Activated CD4-positive, alpha-beta T cell treated with anti-CD3 and anti-CD28 coated beads for 36 hours (primary cell): ENCODE data around the gene CHMP1A. TPM values are rescaled to one million over a fixed set of nuclear protein-coding genes. Genes with fewer than 3 reads are reported as not detected.
A peak's percentile ranks its signal among the peaks of the same experiment; 100 is the strongest.

ENCODE experiments used
- ATAC-seq: fragments of 200-7000 bp; cut with Tn5 transposase; one replicate; pipeline ENCODE4 v1.10.0; 2021; ENCODE audit warnings: mild to moderate bottlenecking, moderate library complexity
- CTCF ChIA-PET: fragments of 350-600 bp; sonication (Branson Sonifier 250); formaldehyde crosslinking; loops from one replicate; lab custom pipeline; 2021; ENCODE audit warnings: antibody characterized with exemption; lab: Charles Lee
- POLR2A ChIA-PET: fragments of 350-600 bp; sonication (Branson Sonifier 250); formaldehyde crosslinking; loops from one replicate; lab custom pipeline; 2021; ENCODE audit warnings: antibody characterized with exemption, inconsistent platforms; lab: Charles Lee
- DNase-seq: peaks from one replicate; pipeline ENCODE4 v3.0.0-alpha.2; 2020
- H3K27ac Mint-ChIP-seq: one replicate; pipeline ENCODE4 v1.8.0; 2021; ENCODE audit warnings: mixed read lengths
- H3K27me3 Mint-ChIP-seq: one replicate; pipeline ENCODE4 v1.8.0; 2021; ENCODE audit warnings: mixed read lengths
- H3K36me3 Mint-ChIP-seq: one replicate; pipeline ENCODE4 v1.8.0; 2021; ENCODE audit warnings: low read depth, mixed read lengths
- H3K4me1 Mint-ChIP-seq: one replicate; pipeline ENCODE4 v1.8.0; 2021; ENCODE audit warnings: mixed read lengths
- H3K4me3 Mint-ChIP-seq: one replicate; pipeline ENCODE4 v1.8.0; 2021; ENCODE audit warnings: mild to moderate bottlenecking, moderate library complexity, mixed read lengths
- H3K9me3 Mint-ChIP-seq: one replicate; pipeline ENCODE4 v1.8.0; 2021; ENCODE audit warnings: low read depth, mixed read lengths
- intact Hi-C, 2 experiments: fragments of 100-400 bp; cut with DNase I in 1 of 2; cut with micrococcal nuclease in 1 of 2; formaldehyde crosslinking; loops; one replicate each; pipeline versions ENCODE4 v1.14.2 to v1.15.1; 2022 to 2024; cut with DNase I, micrococcal nuclease
- total RNA-seq, 2 experiments: library from RNA; stranded (reverse); gene quantifications; one replicate each; pipeline ENCODE4 v1.2.3, GENCODE V29; 2021

Gene CHMP1A
- total RNA-seq, 2 experiments from 2014 or later = 37.9 to 67.3 TPM

DNA sequence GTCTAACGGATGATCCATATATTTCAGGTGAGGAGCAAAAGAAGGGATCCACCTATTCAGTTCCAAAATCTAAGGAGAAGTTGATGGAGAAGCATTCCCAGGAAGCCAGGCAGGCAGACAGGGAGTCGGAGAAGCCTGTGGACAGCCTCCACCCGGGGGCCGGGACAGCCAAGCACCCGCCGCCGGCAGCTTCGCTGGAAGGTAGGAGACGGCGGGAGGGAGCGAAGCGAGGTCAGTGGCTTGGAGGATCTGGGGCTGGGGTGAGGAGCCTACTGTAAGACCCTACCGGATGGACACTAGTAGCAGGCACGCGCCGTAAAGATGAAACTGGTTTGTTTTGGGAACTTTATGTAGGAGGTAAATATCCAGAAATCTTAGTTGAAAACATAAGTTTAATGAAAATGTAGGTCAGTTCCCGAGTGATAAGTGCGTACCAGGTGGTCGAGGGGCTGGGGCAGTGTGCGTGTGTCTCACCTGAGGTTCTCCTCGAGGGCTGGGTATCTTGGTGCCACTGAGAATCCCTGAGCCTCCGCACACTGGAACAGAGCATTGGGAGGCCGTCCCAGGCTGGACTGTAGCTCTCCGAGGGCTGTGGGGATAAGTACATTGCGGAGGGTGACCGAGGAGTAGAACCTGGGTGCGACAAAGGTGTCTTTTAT lies 842 bp upstream of the CHMP1A start:
- peak overlapping the region; percentile 90 for H3K4me3 Mint-ChIP-seq
- H3K36me3 Mint-ChIP-seq = peaks cover 25% of the 10 kb centered on the region
- CTCF ChIA-PET = interaction anchor here (0.7 to 1.5 kb wide), 3 partner anchors 10 to 362 kb away, joined by 3 to 5 read pairs (median 4); no protein-coding TSS in a partner anchor
- DNase-seq = peak; percentile 44
- POLR2A ChIA-PET = interaction anchor here (0.9 kb wide), 1 partner anchor 215 kb away, joined by 3 read pairs; the partner anchor contains the start of gene TCF25
- ATAC-seq = no peak
- intact Hi-C loops = loop anchor here in 1 of 2 experiments (5.0 kb wide), 1 partner anchor 44 kb away; the partner anchor contains the start of gene SPATA2L
- no peaks in the 10 kb centered on the region for H3K9me3 Mint-ChIP-seq
- peak overlapping the region; percentile 83 for H3K27ac Mint-ChIP-seq
- H3K4me1 Mint-ChIP-seq = peaks cover 28% of the 10 kb centered on the region
- no peaks in the 10 kb centered on the region for H3K27me3 Mint-ChIP-seq

DNA sequence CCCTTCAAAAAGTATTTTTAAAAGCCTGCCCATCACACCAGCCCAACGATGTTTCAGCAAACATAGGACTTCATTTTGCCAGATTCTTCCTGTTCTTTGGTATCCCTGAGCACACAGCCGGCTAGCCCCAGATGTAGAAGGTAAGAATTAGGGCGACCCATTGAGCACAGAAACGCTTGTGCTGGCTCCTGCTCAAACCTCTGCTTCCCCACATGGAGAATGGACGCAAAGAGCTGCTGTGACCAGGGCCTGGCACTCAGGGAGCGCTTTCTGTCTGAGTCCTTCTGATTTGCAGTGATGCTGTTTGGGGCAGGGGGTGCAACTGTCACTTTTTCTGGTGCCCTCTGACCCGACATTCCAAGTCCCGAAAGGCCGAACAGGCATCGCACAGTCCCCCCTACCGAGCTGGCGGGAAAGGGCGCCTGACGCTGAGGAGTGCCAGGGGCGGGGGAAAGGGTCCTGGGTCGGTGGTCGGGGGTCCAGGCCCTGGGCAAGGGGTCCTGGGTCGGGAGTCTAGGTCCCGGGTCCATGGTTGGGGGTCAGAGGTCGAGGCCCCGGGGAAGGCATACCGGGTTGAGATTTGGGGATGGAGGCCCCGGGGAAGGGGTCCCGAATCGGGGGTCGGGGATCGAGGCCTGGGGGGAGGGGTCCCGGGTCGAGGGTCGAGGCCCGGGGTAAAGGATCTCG lies 930 bp downstream of the CHMP1A start:
- DNase-seq (no peak), ATAC-seq (no peak)
- Mint-ChIP-seq H3K27ac (peak overlapping the region; percentile 72), H3K4me1 (peaks cover 28% of the 10 kb centered on the region), H3K36me3 (peaks cover 21% of the 10 kb centered on the region), H3K9me3 (no peaks in the 10 kb centered on the region), H3K4me3 (peak overlapping the region; percentile 90), H3K27me3 (no peaks in the 10 kb centered on the region)
- POLR2A ChIA-PET = interaction anchor here (0.7 kb wide), 1 partner anchor 168 kb away, joined by 4 read pairs; no protein-coding TSS in a partner anchor
- CTCF ChIA-PET = interaction anchor here (0.5 to 0.6 kb wide), 3 partner anchors 15 to 265 kb away, joined by 3 read pairs; no protein-coding TSS in a partner anchor
- intact Hi-C loops = loop anchor here (1.0 to 5.0 kb wide), 13 partner anchors 30 to 854 kb away; partner anchors contain the start of genes SPATA2L (in 2 of the 2), APRT (in 1 of the 2), CDK10 (in 1 of the 2) and CDT1 (in 1 of the 2)

DNA sequence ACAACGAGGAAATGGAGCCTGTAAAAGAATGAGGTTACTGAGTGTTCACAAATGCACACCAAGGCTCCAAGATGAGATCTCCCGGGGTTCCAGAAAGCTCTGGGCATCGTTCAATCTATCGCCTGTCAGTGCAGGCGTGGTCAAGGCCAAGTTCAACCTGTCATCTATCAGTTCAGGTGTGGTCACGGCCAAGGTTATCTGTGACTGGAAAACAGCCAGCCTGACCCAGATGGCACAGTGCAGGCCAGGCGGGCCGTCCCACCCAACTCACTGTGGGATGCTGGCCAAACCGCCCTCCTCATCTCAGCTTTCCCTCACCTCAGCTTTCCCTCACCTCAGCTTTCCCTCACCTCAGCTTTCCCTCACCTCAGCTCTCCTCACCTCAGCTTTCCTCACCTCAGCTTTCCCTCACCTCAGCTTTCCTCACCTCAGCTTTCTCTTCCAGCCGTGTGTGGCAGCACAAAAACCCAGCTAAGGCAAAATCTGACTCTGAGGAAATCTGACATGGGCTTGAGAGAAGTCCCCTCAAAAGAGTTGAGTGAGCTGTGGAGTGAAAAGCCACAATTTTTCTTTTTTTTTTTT lies 2.4 kb downstream of the CHMP1A start:
- Mint-ChIP-seq H3K9me3 (no peaks in the 10 kb centered on the region), H3K4me3 (peak overlapping the region; percentile 90), H3K27me3 (no peaks in the 10 kb centered on the region), H3K27ac (no peak overlapping the region), H3K4me1 (peaks cover 26% of the 10 kb centered on the region), H3K36me3 (peaks cover 15% of the 10 kb centered on the region)
- intact Hi-C loops = loop anchor here in 1 of 2 experiments (5.0 kb wide), 1 partner anchor 47 kb away; the partner anchor contains the start of gene SPATA2L
- DNase-seq = peak; percentile 4
- no peak for ATAC-seq
- CTCF ChIA-PET = interaction anchor here (0.6 to 1.3 kb wide), 2 partner anchors 40 to 342 kb away, joined by 3 read pairs; no protein-coding TSS in a partner anchor
- POLR2A ChIA-PET = interaction anchor here (0.6 kb wide), 1 partner anchor 170 kb away, joined by 3 read pairs; no protein-coding TSS in a partner anchor

DNA sequence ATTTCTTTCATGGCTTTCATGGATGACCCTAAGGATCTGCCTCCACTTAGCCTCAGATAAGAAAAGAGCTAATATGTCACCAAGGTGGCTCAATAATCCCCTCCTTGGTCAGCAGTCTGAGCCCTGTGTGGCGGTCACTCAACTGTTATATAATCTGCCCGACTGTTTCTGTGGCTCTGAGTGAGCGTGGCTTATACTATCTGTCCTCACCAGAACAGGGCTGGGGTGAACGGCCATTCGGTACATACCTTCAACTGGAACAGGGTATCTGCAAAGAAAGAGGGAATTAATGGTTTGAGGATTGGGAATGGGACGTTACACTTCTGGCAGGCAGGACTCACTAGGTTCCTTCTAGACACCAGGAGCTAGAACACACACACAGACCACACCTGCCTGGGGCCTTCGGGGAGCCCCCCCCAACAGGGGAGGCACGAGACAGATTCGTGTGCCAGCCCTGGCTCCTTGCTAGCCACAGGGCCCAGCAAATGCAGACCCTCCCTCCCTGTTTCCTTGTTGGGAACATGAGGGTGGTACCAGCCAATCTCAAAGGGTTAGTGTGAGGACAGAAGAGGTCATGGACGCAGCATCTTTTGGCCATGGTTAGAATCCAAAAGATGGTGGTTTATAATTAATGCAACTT lies 3.7 kb downstream of the CHMP1A start:
- intact Hi-C loops = no loop called here
- POLR2A ChIA-PET = interaction anchor here (0.6 kb wide), 2 partner anchors 52 to 174 kb away, joined by 3 to 6 read pairs; no protein-coding TSS in a partner anchor
- DNase-seq (no peak), ATAC-seq (no peak)
- no peak overlapping the region for H3K4me3 Mint-ChIP-seq
- CTCF ChIA-PET = interaction anchor here (0.5 to 1.3 kb wide), 4 partner anchors 12 to 967 kb away, joined by 3 to 4 read pairs (median 3); no protein-coding TSS in a partner anchor
- no peaks in the 10 kb centered on the region for H3K27me3 Mint-ChIP-seq
- no peak overlapping the region for H3K27ac Mint-ChIP-seq
- no peaks in the 10 kb centered on the region for H3K9me3 Mint-ChIP-seq
- peaks cover 24% of the 10 kb centered on the region for H3K4me1 Mint-ChIP-seq
- peaks cover 20% of the 10 kb centered on the region for H3K36me3 Mint-ChIP-seq

DNA sequence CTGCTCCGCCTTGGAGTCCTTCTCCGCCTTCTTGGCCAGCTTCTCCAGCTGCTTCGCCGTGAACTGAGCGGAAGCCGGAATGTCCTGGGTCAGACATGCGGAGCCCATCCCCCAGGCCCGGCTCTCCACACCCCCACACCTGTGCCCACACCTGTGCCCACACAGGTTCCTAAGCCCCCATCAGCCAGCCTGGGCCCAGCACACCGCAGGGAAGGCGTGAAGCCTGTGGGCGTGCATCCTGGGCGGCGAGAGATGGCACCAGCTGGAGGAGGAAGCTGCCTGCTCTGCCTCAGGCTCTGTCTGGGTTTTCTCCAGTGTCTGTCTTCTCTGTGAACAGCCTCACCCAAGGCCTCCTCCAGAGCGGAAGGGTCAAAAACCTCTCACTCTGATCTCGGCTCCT lies 5.9 kb downstream of the CHMP1A start:
- H3K27me3 Mint-ChIP-seq = no peaks in the 10 kb centered on the region
- H3K36me3 Mint-ChIP-seq = peaks cover 27% of the 10 kb centered on the region
- H3K27ac Mint-ChIP-seq = no peak overlapping the region
- ATAC-seq (no peak), DNase-seq (no peak)
- intact Hi-C loops = no loop called here
- no peak overlapping the region for H3K4me3 Mint-ChIP-seq
- peaks cover 18% of the 10 kb centered on the region for H3K4me1 Mint-ChIP-seq
- CTCF ChIA-PET = no interaction called here
- POLR2A ChIA-PET = interaction anchor here (0.5 to 0.6 kb wide), 2 partner anchors 58 to 349 kb away, joined by 3 read pairs; no protein-coding TSS in a partner anchor
- H3K9me3 Mint-ChIP-seq = no peaks in the 10 kb centered on the region

DNA sequence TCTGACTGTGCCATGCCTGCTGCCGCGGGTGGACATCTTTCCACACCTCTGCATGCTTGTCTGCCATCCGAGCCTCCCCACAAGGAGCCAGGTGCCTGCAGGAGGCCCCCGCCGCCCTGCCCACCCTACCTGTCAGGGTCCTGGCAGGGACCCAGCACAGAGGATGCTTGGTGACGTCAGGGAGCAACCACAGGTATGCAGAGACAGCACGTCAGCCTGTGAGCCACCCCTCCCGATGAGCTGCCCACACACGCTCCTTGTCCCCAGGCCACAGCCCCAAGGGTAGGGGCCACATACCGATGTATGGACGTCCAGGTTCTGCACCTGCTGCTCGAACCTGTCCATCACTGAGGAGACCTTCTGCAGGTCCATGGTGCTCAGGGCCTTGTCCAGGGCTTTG lies 10.6 kb downstream of the CHMP1A start:
- peaks cover 31% of the 10 kb centered on the region for H3K36me3 Mint-ChIP-seq
- CTCF ChIA-PET = no interaction called here
- ATAC-seq (no peak), DNase-seq (no peak)
- H3K9me3 Mint-ChIP-seq = no peaks in the 10 kb centered on the region
- H3K27me3 Mint-ChIP-seq = no peaks in the 10 kb centered on the region
- H3K4me3 Mint-ChIP-seq = no peak overlapping the region
- POLR2A ChIA-PET = no interaction called here
- no peaks in the 10 kb centered on the region for H3K4me1 Mint-ChIP-seq
- intact Hi-C loops = no loop called here
- no peak overlapping the region for H3K27ac Mint-ChIP-seq

DNA sequence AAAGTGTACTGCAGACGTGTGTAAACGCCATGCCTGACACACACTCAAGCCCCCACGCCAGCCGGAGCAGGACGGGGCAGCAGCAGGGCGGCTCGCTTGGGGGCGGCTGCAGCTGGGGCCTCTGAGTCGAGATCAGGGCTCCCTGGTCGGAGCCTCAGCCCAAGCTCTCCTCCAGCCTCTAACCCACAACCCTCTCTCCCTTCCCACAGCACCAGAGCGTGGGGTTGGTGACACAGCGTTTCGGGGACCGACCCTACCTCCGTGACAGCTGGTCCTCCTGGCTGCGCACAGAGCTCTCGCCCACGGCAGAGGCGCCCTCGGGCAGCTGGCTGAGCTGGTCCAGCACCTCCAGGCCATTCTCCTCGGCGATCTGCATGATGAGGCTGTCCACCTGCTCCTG lies 11.2 kb downstream of the CHMP1A start:
- DNase-seq (no peak), ATAC-seq (no peak)
- Mint-ChIP-seq H3K4me3 (no peak overlapping the region), H3K36me3 (peaks cover 31% of the 10 kb centered on the region), H3K27ac (no peak overlapping the region), H3K27me3 (no peaks in the 10 kb centered on the region), H3K4me1 (peaks cover 3% of the 10 kb centered on the region), H3K9me3 (no peaks in the 10 kb centered on the region)
- intact Hi-C loops = no loop called here
- ChIA-PET POLR2A (no interaction called here), CTCF (no interaction called here)

DNA sequence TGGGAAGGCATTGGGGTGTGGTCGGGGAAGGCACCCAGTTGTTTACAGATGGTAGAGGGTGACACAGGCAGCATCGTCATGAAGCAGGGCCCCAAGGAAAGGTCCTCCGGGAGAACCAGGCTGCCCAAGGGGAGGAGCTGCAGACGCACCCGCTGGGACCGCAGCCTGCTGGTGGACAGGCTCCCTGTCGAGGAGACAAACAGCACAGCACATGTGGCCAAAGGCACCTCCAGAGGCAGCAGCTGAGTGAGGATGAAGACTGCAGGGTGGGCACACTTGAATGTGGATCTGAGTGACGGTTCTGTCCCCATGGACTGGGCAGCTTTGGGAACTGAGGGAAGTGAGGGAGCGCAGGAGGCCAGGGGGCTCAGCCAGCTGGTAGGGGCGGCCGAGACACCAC lies 12.4 kb downstream of the CHMP1A start:
- H3K4me1 Mint-ChIP-seq = peaks cover 11% of the 10 kb centered on the region
- ChIA-PET CTCF (interaction anchor here (0.5 kb wide), 1 partner anchor 20 kb away, joined by 3 read pairs; no protein-coding TSS in a partner anchor), POLR2A (no interaction called here)
- intact Hi-C loops = no loop called here
- peaks cover 26% of the 10 kb centered on the region for H3K36me3 Mint-ChIP-seq
- H3K27ac Mint-ChIP-seq = no peak overlapping the region
- H3K9me3 Mint-ChIP-seq = no peaks in the 10 kb centered on the region
- no peak overlapping the region for H3K4me3 Mint-ChIP-seq
- H3K27me3 Mint-ChIP-seq = no peaks in the 10 kb centered on the region
- DNase-seq (no peak), ATAC-seq (no peak)

DNA sequence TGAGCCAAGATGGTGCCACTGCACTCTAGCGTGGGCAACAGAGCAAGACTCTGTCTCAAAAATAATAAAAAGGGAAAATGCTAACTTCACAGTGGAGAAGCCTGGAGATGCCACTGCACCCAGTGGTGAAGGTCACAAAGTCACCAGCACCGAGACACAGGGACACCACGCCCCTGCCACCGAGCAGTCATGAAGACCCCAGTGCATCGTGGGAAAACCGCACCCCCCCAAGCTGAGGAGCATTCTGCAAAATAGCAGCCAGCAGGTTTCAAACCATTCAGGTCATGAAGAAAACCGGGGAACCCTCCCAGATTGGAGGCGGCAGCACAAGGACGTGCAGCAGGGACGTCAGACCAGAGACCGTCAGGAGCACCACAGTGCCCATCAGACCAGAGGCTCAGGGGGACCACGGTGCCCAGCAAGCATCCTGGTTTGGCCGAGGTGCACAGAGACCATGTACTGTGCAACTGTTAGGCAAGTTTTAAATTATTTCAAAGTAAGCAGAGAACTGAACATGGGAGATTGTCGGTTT lies 13.7 kb downstream of the CHMP1A start:
- ChIA-PET POLR2A (no interaction called here), CTCF (no interaction called here)
- intact Hi-C loops = no loop called here
- H3K9me3 Mint-ChIP-seq = no peaks in the 10 kb centered on the region
- no peak overlapping the region for H3K27ac Mint-ChIP-seq
- DNase-seq = no peak
- ATAC-seq = no peak
- H3K4me1 Mint-ChIP-seq = peaks cover 11% of the 10 kb centered on the region
- H3K27me3 Mint-ChIP-seq = no peaks in the 10 kb centered on the region
- peaks cover 21% of the 10 kb centered on the region for H3K36me3 Mint-ChIP-seq
- no peak overlapping the region for H3K4me3 Mint-ChIP-seq

DNA sequence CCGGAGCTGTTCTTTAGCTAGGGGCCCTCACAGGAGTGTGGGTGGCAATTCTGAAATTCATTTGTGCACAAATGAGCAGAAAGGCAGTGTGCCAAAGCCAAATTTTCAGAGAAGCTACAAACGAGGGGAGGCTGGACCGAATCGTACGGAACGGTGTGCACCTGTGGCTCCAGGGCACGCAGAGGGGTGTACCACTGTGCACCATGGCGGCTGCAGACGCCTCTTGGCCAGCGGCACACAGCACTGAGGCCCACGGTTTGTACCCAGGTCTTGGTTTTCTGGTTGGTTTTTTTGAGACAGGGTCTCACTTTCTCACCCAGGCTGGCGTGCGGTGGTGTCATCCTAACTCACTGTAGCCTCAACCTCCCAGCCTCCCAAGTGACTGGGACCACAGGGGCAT lies 14.9 kb downstream of the CHMP1A start:
- POLR2A ChIA-PET = no interaction called here
- intact Hi-C loops = no loop called here
- no peaks in the 10 kb centered on the region for H3K9me3 Mint-ChIP-seq

More for the DNA sequence above, 14.9 kb downstream of the CHMP1A start:
- Mint-ChIP-seq H3K27ac (no peak overlapping the region), H3K27me3 (no peaks in the 10 kb centered on the region), H3K36me3 (peaks cover 16% of the 10 kb centered on the region), H3K4me1 (peaks cover 11% of the 10 kb centered on the region), H3K4me3 (no peak overlapping the region)
- no peak for DNase-seq
- no peak for ATAC-seq
- CTCF ChIA-PET = interaction anchor here (1.3 to 1.4 kb wide), 2 partner anchors 24 to 27 kb away, joined by 3 to 7 read pairs; no protein-coding TSS in a partner anchor
